Kidney (tissue), 14 donors: ENCODE results near the gene GCK. TPM values are rescaled to one million over a fixed set of nuclear protein-coding genes. Genes with fewer than 3 reads are reported as not detected.

Experiments used
- DNase-seq, 5 donors: peaks; one replicate each; pipeline ENCODE4 v3.0.0-alpha.2; 2013 to 2020
- FAIRE-seq: peaks from 2 replicates; lab custom pipeline; 2012; peaks lifted over from hg19 to GRCh38; lab: Jason Lieb, UNC
- H3K27ac ChIP-seq, 2 donors: one replicate each; pipeline ENCODE4 v1.7.0; 2013; ENCODE audit warnings: low read depth in 2 of 2, low read length in 2 of 2, inconsistent platforms in 1 of 2
- H3K27me3 ChIP-seq: one replicate; pipeline ENCODE4 v1.7.1; 2013; ENCODE audit warnings: low read length, inconsistent platforms; ENCODE audit not compliant: control insufficient read depth, insufficient read depth
- H3K36me3 ChIP-seq, 3 donors: one replicate each; pipeline versions ENCODE4 v1.7.0 to v1.7.1; 2013; ENCODE audit warnings: low read length in 3 of 3, control low read depth in 1 of 3, inconsistent platforms in 1 of 3; ENCODE audit not compliant: insufficient read depth in 3 of 3, control insufficient read depth in 2 of 3
- H3K4me1 ChIP-seq, 3 donors: one replicate each; pipeline versions ENCODE4 v1.7.0 to v1.7.1; 2013; ENCODE audit warnings: low read length in 3 of 3, inconsistent platforms in 1 of 3, low read depth in 1 of 3; ENCODE audit not compliant: control insufficient read depth in 2 of 3, insufficient read depth in 2 of 3
- H3K4me3 ChIP-seq, 3 donors: one replicate each; pipeline versions ENCODE4 v1.7.0 to v1.8.1; 2013; ENCODE audit warnings: low read length in 3 of 3, control low read depth in 1 of 3, inconsistent platforms in 1 of 3
- H3K9ac ChIP-seq, 3 donors: one replicate each; pipeline versions ENCODE4 v1.7.0 to v1.7.1; 2013; ENCODE audit warnings: low read length in 3 of 3, control low read depth in 1 of 3, inconsistent platforms in 1 of 3
- H3K9me3 ChIP-seq, 3 donors: one replicate each; pipeline versions ENCODE4 v1.7.0 to v1.7.1; 2013; ENCODE audit warnings: low read length in 3 of 3, control low read depth in 1 of 3, inconsistent platforms in 1 of 3; ENCODE audit not compliant: control insufficient read depth in 2 of 3, insufficient read depth in 1 of 3
- intact Hi-C: fragments of 100-400 bp; cut with DNase I; formaldehyde crosslinking; loops from one replicate; pipeline ENCODE4 v1.11.1; 2022
- polyA plus RNA-seq: library from polyadenylated mRNA; stranded (reverse); fragments of 350-450 nt; fragmentation: Illumina TruSeq; extraction: RNeasy Lipid Tissue Mini Kit (QIAGEN cat#74804); gene quantifications from one replicate; pipeline ENCODE4 v1.2.3, GENCODE V29; 2014; ENCODE audit warnings: low read depth, low replicate concordance; ENCODE audit not compliant: insufficient read depth
- total RNA-seq: library from RNA; stranded (reverse); fragmentation: NEBNext Ultra II Directional; extraction: Animal tissue kit (Norgen Biotek cat#: 25700); gene quantifications from one replicate; pipeline ENCODE4 v1.2.1, GENCODE V29; 2021
- TF ChIP-seq, protein P1 (sequence below): IDR thresholded peaks from 3 replicates; pipeline ENCODE4 v1.5.1; 2012; ENCODE audit warnings: mild to moderate bottlenecking, moderate library complexity, borderline replicate concordance; ENCODE audit not compliant: insufficient read depth; ENCODE audit errors: extremely low read depth
- donor health status: control.
- donor health status: control.
- donor health status: control.
- donor health status: control.
- donor health status: control.
- donor health status: DM: yes; HTN: yes; CAD: no.
- donor health status: Normal renal cell carcinoma (clear cell type).

Gene GCK
- total and polyA plus RNA-seq, 2 donors from 2014 or later, result 0.25 to 1.0 TPM

DNA sequence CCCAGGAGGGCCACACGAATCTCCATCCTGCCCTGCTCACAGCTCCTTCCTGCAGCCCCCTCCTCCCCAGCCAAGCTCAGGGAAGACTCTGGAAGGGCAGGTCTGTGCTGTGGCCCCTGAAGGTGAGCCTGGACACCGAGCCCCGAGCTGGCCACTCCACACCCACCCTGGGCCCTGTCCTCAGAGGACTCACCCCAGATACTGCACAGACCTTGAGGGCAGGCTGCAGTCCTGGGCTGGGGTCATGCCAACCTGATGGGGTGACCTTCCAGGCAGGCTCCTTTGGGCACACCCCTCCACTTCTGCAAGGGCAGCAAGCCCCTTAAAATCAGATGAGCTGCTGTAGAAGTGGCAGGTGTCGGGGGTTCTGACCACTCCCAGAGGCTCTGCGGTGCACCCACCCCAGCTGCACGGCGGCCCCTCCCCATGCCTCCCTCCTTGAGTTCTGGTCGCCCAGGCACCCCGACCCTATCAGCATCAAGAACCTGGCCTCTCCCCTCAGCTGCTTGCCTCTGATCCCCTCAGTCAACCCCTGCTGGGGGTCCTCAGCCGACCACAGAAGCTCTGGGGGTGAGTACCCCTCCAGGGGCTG, 35.8 kb upstream of the GCK start:
- Histone ChIP-seq H3K4me1 (no peaks in the 10 kb centered on the region), H3K9me3 (no peaks in the 10 kb centered on the region), H3K4me3 (no peak overlapping the region), H3K27ac (no peak overlapping the region), H3K27me3 (no peaks in the 10 kb centered on the region), H3K36me3 (no peaks in the 10 kb centered on the region), H3K9ac (no peak overlapping the region)
- DNase-seq, result peak in 2 of 5 donors; percentile 55 to 58
- intact Hi-C loops, result no loop called here
- TF ChIP-seq, protein P1, sequence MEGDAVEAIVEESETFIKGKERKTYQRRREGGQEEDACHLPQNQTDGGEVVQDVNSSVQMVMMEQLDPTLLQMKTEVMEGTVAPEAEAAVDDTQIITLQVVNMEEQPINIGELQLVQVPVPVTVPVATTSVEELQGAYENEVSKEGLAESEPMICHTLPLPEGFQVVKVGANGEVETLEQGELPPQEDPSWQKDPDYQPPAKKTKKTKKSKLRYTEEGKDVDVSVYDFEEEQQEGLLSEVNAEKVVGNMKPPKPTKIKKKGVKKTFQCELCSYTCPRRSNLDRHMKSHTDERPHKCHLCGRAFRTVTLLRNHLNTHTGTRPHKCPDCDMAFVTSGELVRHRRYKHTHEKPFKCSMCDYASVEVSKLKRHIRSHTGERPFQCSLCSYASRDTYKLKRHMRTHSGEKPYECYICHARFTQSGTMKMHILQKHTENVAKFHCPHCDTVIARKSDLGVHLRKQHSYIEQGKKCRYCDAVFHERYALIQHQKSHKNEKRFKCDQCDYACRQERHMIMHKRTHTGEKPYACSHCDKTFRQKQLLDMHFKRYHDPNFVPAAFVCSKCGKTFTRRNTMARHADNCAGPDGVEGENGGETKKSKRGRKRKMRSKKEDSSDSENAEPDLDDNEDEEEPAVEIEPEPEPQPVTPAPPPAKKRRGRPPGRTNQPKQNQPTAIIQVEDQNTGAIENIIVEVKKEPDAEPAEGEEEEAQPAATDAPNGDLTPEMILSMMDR, result no peak
- FAIRE-seq, result no peak

DNA sequence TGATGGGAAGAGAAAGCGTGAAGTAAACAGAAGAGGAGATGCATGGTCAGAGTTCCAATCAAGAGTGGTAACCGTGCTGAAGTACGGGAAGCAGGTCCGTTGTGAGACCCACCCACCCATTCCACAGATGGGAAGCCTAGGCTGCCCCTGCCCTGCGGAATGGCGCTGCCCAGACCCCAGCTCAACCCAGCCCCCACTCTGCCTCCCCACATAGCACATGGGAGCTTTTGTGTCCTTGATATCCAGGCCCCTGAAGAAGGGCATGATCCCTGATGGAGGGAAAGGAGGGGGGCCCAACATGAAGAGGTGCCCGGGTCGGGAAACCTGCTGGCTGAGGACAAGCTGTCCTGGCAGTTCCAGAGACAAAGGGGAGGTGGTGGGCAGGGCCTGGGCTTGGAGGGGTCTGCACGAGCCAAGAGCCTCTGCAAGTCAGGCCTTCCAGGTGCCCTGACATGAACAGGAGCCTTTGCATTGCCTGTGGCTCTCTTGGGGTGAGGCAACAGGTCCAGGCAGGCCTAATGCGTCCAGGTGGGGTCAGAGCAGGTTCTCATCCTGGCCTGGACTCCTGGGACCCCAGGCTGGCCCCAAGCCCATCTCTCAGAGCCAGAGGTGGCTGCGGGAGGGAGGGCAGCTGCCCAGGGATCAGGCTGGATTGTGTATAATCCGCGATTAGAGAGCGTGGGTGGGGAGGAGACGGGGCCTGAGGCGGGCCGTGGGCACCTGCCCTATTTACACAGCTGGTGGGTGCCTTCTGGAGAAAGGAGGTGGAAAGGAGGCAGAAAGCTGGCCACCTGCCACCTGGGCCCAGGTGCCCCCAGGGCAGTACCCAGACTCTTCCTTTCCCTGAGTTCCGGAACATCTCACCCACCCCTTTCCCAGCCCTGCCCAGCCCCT, 35.1 kb upstream of the GCK start:
- Histone ChIP-seq H3K4me1 (no peaks in the 10 kb centered on the region), H3K27ac (no peak overlapping the region), H3K27me3 (no peaks in the 10 kb centered on the region), H3K36me3 (no peaks in the 10 kb centered on the region), H3K9ac (no peak overlapping the region), H3K4me3 (no peak overlapping the region), H3K9me3 (no peaks in the 10 kb centered on the region)
- no peak for FAIRE-seq
- peak in 2 of 5 donors; percentile 46 to 60 for DNase-seq
- intact Hi-C loops, result no loop called here
- TF ChIP-seq, protein P1, result no peak

DNA sequence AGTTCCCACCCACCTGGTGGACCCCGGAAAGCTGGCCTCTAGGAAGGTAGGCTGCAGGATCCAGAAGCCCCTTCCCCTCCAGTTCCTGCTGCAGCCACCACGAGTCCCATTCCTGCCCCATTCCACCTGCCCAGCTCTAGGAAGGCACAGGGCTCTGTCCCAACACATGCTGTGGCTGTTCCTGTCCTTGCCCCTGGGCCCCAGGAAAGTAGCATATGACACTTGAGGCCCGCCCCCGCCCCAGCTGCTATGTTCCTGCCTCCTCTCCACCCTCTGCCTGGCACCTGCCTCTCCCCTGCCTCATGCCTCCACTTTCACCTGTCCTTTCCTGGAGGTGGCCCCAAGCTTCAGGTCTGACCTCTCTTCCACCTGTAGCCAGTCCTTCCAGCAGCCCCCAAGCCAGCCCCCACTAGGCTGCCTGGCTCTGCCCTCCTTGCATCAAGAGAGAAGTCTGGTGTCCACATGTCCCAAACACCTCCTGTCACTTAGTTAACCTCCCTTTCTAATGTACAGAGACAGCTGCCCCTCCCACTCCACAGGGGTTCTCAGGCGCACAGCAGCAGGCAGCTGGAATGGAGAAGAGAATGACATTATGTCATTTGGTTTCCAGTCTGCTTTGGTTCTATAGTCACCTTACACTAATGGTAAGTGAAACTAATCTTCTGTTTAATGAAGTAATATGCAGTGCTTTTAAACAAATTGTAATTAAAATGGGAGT, 34.3 kb upstream of the GCK start:
- intact Hi-C loops, result no loop called here
- Histone ChIP-seq H3K4me3 (no peak overlapping the region), H3K4me1 (no peaks in the 10 kb centered on the region), H3K36me3 (no peaks in the 10 kb centered on the region), H3K9ac (no peak overlapping the region), H3K27me3 (no peaks in the 10 kb centered on the region), H3K27ac (no peak overlapping the region), H3K9me3 (peaks cover 0 to 3% (median 0%) of the 10 kb centered on the region in 3 donors)
- FAIRE-seq (no peak), DNase-seq (peak in 2 of 5 donors; percentile 37 to 43)
- TF ChIP-seq, protein P1, result no peak
